ENCODE data around the gene AGBL5.
A peak's percentile ranks its signal among the peaks of the same experiment; 100 is the strongest.

DNA sequence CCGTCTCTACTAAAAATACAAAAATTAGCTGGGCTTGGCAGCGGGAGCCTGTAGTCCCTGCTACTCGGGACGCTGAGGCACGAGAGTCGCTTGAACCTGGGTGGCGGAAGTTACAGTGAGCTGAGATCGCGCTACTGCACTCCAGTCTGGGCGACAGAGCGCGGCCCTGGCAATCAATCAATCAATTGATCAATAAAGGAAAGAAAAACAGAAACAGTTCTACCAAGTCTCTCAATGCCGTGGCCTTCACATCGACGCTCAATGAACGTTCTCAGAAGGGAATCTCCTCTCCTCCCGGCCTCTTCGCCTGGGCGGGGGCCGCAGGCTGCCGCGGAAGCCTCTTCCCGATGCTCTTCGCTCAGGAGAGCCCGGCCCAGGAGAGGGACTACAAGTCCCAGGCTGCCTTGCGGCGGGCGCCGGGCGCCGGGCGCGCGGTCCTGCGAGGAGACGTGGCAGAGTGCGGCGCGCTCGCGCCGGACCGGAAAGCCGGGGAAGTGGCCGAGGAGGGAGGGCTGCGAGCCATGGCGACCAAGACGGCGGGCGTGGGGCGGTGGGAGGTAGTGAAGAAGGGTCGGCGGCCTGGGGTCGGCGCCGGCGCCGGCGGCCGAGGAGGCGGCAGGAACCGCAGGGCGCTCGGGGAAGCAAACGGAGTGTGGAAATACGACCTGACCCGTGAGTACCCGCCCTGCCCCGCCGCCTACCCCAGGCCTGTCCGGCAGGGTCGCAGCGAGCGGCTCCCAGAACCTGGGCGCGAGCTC, 18.8 kb upstream of the AGBL5 start, which contains the start of gene TMEM214:
- TF ChIP-seq, protein P1, sequence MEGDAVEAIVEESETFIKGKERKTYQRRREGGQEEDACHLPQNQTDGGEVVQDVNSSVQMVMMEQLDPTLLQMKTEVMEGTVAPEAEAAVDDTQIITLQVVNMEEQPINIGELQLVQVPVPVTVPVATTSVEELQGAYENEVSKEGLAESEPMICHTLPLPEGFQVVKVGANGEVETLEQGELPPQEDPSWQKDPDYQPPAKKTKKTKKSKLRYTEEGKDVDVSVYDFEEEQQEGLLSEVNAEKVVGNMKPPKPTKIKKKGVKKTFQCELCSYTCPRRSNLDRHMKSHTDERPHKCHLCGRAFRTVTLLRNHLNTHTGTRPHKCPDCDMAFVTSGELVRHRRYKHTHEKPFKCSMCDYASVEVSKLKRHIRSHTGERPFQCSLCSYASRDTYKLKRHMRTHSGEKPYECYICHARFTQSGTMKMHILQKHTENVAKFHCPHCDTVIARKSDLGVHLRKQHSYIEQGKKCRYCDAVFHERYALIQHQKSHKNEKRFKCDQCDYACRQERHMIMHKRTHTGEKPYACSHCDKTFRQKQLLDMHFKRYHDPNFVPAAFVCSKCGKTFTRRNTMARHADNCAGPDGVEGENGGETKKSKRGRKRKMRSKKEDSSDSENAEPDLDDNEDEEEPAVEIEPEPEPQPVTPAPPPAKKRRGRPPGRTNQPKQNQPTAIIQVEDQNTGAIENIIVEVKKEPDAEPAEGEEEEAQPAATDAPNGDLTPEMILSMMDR (IDR thresholded peaks at IDR 0.05): no peak
- TF ChIP-seq POLR2A (IDR thresholded peaks at IDR 0.05) (peak in 1 of 4 donors; percentile 50), EP300 (IDR thresholded peaks at IDR 0.05) (no peak), POLR2AphosphoS5 (IDR thresholded peaks at IDR 0.05) (peak; percentile 80 to 96 (median 80))

Measured in stomach (tissue), 4 donors.